Thoracic aorta (tissue), 2 donors: ENCODE results near the gene NCOA5. TPM values are rescaled to one million over a fixed set of nuclear protein-coding genes. Genes with fewer than 3 reads are reported as not detected.

ENCODE experiments used
- ATAC-seq: fragments of 150-250 bp; one replicate; pipeline ENCODE4 v1.8.0; 2017; ENCODE audit warnings: low read depth; ENCODE audit not compliant: insufficient number of reproducible peaks, low FRiP score
- DNase-seq: peaks from one replicate; pipeline ENCODE4 v3.0.0-alpha.2; 2020; ENCODE audit warnings: low spot score
- H3K27ac ChIP-seq, 2 donors: fragments of 200-600 bp; sonication (generic); 1 replicate in 1 of 2; 2 replicates in 1 of 2; pipeline ENCODE4 v1.5.1; 2016; ENCODE audit warnings: mild to moderate bottlenecking in 2 of 2, moderate library complexity in 2 of 2
- H3K27me3 ChIP-seq: fragments of 200-600 bp; sonication (generic); replicated peaks from 2 replicates; pipeline ENCODE4 v1.6.0; 2016; ENCODE audit warnings: mild to moderate bottlenecking; ENCODE audit not compliant: insufficient read depth
- H3K36me3 ChIP-seq: fragments of 200-600 bp; sonication (generic); one replicate; pipeline ENCODE4 v1.5.1; 2016
- H3K4me1 ChIP-seq, 2 donors: fragments of 200-600 bp; sonication (generic); 1 replicate in 1 of 2; 2 replicates in 1 of 2; pipeline versions ENCODE4 v1.5.1 to v1.6.0; 2016; ENCODE audit warnings: low read depth in 2 of 2, mild to moderate bottlenecking in 1 of 2; ENCODE audit not compliant: control insufficient read depth in 1 of 2
- H3K4me3 ChIP-seq: fragments of 200-600 bp; sonication (generic); 2 replicates; pipeline ENCODE4 v1.5.1; 2016; ENCODE audit warnings: mild to moderate bottlenecking
- H3K9me3 ChIP-seq: fragments of 200-600 bp; sonication (generic); 2 replicates; pipeline ENCODE4 v1.5.1; 2016
- CTCF ChIP-seq: fragments of 200-600 bp; sonication (generic); IDR thresholded peaks from one replicate; pipeline ENCODE4 v1.5.1; 2019; ENCODE audit warnings: antibody characterized with exemption
- total RNA-seq, 2 donors: library from RNA; depleted of rRNA; stranded (reverse); fragments of >200 nt; gene quantifications; one replicate each; pipeline versions ENCODE4 v1.1.0 to v1.2.3, GENCODE V29; 2016

NCOA5 gene
- total RNA-seq, 2 donors from 2014 or later = 23.7 to 28.6 TPM

- Histone ChIP-seq H3K27ac (no peak overlapping the region), H3K4me3 (peak overlapping the region; percentile 58), H3K36me3 (no peaks in the 10 kb centered on the region), H3K4me1 (peaks cover 5 to 11% of the 10 kb centered on the region in 2 donors), H3K27me3 (peaks cover 31% of the 10 kb centered on the region), H3K9me3 (no peaks in the 10 kb centered on the region)
- no peak for DNase-seq
- no peak for ATAC-seq
- peak; percentile 80 for TF ChIP-seq CTCF
These were observed 75.8 kb downstream of the NCOA5 start for GRCh38 chr20:46013829-46014516.

DNA sequence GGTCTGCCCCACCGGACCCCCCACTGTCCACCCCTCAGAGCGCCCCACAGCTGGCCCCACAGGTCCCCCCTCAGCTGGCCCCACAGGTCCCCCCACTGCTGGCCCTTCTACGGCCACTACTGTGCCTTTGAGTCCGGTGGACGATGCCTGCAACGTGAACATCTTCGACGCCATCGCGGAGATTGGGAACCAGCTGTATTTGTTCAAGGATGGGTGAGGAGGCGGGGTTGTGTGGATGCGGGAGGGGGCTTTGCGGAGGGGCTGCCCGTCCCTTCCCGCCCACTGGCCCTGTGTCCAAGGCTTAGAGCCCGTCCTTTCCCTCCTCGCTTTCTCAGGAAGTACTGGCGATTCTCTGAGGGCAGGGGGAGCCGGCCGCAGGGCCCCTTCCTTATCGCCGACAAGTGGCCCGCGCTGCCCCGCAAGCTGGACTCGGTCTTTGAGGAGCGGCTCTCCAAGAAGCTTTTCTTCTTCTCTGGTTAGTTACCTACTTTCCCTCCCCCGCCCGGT, 76.4 kb downstream of the NCOA5 start:
- Histone ChIP-seq H3K36me3 (no peaks in the 10 kb centered on the region), H3K27ac (no peak overlapping the region), H3K4me1 (peaks cover 5 to 11% of the 10 kb centered on the region in 2 donors), H3K9me3 (no peaks in the 10 kb centered on the region), H3K27me3 (peaks cover 31% of the 10 kb centered on the region), H3K4me3 (peak overlapping the region; percentile 58)
- DNase-seq = no peak
- no peak for TF ChIP-seq CTCF
- ATAC-seq = no peak

- no peak for TF ChIP-seq CTCF
- H3K4me3 ChIP-seq = no peak overlapping the region
- no peak for ATAC-seq
- DNase-seq = no peak
- no peak overlapping the region for H3K27ac ChIP-seq
- H3K4me1 ChIP-seq = peaks cover 5 to 11% of the 10 kb centered on the region in 2 donors
- H3K36me3 ChIP-seq = no peaks in the 10 kb centered on the region
- peaks cover 31% of the 10 kb centered on the region for H3K27me3 ChIP-seq
- H3K9me3 ChIP-seq = no peaks in the 10 kb centered on the region
These were observed 76.8 kb downstream of the NCOA5 start for GRCh38 chr20:46012921-46013320.

DNA sequence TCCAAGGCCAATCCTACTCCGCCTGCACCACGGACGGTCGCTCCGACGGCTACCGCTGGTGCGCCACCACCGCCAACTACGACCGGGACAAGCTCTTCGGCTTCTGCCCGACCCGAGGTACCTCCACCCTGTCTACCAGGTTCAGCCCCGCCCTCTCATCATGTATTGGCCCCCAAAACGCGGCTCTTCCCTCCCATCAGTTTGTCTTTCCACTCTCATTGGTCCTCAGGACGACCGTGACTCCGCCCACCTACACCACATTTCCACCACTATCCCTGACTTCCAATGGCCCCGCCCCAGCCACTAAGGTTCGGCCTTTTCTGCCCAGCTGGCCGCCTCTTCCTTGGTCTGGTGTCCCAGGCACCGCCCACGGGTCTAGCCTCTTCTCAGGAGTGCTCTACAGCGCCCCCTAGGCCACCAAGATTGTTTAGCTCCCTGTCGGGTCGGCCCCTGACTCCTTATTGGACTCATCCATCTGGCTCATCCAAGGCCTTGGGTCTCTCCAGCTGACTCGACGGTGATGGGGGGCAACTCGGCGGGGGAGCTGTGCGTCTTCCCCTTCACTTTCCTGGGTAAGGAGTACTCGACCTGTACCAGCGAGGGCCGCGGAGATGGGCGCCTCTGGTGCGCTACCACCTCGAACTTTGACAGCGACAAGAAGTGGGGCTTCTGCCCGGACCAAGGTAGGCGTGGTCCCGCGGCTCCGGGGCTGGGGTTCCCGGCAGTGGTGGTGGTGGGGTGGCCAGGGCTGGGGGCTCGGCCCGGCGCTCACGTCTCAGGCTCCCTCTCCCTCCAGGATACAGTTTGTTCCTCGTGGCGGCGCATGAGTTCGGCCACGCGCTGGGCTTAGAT, 77.9 kb downstream of the NCOA5 start:
- ATAC-seq (no peak), DNase-seq (no peak)
- Histone ChIP-seq H3K27ac (no peak overlapping the region), H3K4me3 (no peak overlapping the region), H3K27me3 (peaks cover 31% of the 10 kb centered on the region), H3K36me3 (no peaks in the 10 kb centered on the region), H3K9me3 (no peaks in the 10 kb centered on the region), H3K4me1 (peaks cover 5 to 11% of the 10 kb centered on the region in 2 donors)
- TF ChIP-seq CTCF = no peak

Other genes starting within 250 kb of the NCOA5 start
- gene ACOT8, start 232.6 kb downstream of the NCOA5 start, total RNA-seq = 10 to 100 TPM; 20.5 to 45.2 TPM
- 1 to 10 TPM; 3.0 to 6.1 TPM for gene ZSWIM3, start 232.3 kb downstream of the NCOA5 start, total RNA-seq
- gene ZSWIM1, start 208.7 kb downstream of the NCOA5 start, total RNA-seq = 1 to 10 TPM; 6.4 to 7.4 TPM
- 10 to 100 TPM; 16.6 to 16.7 TPM for gene SPATA25, start 202.3 kb downstream of the NCOA5 start, total RNA-seq
- gene NEURL2, start 198.8 kb downstream of the NCOA5 start, total RNA-seq = 10 to 100 TPM; 19.7 to 78.7 TPM
- gene CTSA, start 198.6 kb downstream of the NCOA5 start, total RNA-seq = 100 to 1,000 TPM in 1 of 2 donors, 10 to 100 TPM in 1; 73.7 to 109 TPM
- gene PLTP, start 177.8 kb downstream of the NCOA5 start, total RNA-seq = 100 to 1,000 TPM; 182 to 637 TPM
- gene PCIF1, start 155.3 kb downstream of the NCOA5 start, total RNA-seq = 10 to 100 TPM; 22.6 to 34.7 TPM
- gene ZNF335, start 117.8 kb downstream of the NCOA5 start, total RNA-seq = 10 to 100 TPM; 28.8 to 30.1 TPM
- 1 to 10 TPM in 1 of 2 donors, not detected in 1; 3.7 TPM for gene MMP9, start 81.1 kb downstream of the NCOA5 start, total RNA-seq
- not detected for gene SLC12A5, start 60.7 kb downstream of the NCOA5 start, total RNA-seq
- 10 to 100 TPM; 15.9 to 33.3 TPM for gene CD40, start 28.4 kb upstream of the NCOA5 start, total RNA-seq
- gene CDH22, start 218.5 kb upstream of the NCOA5 start, total RNA-seq = not detected